Skin of body (tissue), 2 donors: ENCODE results near the gene C10orf53. TPM values are rescaled to one million over a fixed set of nuclear protein-coding genes. Genes with fewer than 3 reads are reported as not detected.

Experiments used
- DNase-seq: peaks from one replicate; lab custom pipeline; 2025; lab: John Stamatoyannopoulos, UW
- total RNA-seq: library from RNA; depleted of rRNA; stranded (reverse); fragments of >200 nt; gene quantifications from one replicate; pipeline ENCODE4 v1.2.3, GENCODE V29; 2014

The C10orf53 gene, protein sequence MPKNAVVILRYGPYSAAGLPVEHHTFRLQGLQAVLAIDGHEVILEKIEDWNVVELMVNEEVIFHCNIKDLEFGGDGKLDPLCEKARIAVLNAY
- not detected for total RNA-seq

DNA sequence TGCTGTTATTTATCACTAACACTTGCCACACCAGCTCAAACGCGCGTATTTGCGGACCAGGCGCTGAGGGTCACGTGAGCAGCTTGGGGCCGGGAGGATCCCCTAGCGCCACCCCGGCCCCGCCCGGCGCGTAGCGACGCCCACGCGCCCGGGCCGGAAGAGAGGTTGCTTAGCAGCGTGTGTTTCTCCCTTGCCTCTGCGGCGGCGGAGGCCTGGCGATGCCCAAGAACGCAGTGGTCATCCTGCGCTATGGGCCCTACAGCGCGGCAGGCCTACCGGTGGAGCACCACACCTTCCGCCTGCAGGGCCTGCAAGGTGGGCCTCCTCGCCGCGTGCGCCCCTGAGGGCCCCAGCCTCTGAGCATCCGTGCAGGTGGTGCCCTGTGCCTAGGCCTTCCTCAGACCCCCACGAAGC, at the start of gene C10orf53:
C10orf53 (plus strand) TSS at position 172 of the 414 bp plus-strand sequence; CDS start at position 219, 47 bp downstream.
- no peak for DNase-seq

DNA sequence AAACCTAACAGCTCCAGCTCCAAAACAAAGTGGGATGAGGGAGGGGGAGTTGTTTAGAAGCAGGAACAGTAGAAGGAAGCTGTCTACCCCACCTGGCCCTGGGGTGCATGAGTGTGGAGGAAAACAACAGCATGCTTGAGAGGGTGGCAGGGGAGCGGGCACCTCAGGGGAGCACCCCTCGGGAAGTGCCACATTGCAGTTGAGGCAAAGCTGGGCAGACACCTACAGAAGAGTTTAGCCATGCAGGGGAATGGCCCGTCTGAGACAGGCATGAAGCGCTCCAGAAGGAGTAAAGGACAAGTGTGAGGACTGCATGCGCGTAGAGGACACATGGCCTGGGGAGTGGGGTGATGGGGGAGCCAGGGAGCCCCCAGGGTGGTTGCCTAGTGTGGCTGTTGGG, 47.5 kb upstream of the C10orf53 start:
- no peak for DNase-seq

DNA sequence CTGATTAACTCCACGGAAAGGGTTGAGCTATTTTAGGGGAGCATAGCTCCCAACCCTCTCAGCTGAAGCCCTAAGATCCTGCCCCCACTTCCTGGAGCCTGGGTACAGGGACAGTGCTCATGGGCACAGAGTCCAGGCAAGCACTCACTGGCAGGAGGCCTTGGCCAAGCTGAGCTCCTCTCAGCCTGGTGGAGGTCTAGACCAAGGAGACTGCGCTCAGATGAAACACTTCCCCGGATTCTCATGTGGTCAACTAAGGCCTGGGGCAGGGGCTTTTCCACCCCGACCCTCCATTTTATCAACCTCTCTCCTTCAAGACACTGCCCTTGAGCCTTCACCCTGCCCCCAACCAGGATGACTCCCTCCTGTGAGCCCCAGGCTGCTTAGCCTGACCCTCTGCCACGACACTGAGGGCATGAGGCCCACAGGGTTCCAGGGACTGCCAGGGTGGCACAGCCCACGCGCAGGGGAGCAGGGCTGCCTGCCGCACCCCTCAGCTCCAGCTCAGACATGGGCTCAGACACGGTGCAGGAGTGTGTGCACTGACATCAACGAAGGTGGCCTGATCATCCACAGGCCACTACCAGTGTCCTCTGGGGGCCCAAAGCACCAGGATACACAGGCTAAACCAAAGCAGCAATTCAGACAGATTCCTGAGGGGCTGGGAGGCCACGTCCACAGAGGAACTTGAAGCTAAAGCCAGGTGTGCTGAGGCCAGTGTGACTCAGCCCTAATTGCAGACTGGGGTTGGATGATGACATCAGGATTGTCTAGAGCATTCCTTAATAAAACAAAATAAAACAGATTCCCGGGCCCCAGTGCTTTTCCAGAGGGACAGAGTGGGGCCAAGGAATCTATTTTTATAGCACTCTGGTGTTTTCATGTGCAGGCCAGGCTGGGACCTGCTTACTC, 46.8 kb upstream of the C10orf53 start:
- DNase-seq: no peak

DNA sequence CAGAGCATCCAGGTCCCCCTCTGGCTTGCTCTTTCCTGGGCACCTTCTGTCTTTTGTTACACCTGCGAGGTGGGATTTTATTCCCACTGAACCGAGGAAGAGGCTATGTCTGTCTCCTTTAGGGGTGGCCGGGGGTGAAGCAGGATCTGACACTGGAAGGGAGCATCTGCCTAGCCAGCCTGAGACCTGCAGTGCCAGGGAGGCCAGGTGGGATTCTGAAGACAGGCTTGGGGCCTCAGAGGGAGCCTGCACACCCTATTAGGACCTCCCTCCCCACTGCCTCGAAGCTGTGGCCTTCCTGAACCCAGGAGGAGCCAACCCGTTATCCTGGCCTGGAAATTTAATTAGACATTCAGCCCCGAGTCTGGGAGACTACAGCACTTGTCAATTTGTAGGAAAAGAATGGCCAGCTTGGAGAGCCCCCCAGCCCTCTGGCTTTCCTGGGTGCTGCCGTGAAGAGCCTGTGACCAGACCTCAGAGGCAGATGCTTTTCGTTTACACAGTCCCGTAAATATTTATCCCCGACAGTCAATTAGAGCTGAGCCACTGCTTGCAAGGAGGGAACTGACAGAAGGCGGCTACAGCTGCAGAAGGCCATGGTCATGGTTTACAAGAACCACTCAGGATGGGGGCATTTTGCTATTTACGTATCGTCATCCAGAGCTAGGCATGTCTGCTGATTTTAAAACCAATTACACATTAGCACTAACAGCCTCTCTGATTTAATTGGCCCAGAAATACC, 46.0 kb upstream of the C10orf53 start:
- DNase-seq: no peak

DNA sequence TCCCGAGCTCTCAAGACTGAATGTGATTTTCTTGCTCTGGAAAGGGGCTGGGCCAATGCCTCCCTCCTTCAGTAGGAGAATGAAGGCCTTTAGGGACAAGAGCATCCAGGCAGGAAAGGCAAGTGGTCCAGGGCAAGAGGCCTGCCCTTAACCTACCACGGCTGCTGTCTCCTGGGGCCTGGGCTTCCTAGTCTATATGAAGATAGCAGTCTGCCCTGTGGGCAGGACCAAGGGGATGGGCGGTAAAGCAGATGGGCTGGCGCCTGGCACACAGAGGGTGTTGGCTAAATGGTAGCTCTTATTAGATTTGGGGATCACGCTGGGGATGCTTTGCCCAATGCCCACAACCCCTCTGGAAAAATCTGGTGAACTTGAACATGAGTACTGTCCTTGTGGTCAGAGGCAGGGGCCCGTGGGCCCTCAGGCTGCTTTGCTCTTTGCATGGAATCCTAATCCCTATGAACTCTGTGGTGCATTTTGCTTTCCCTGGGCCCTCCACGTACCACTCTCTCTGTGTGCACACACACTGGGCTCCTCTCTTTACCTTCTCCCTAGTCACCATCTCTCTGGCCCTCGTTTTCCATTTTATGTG, 45.3 kb upstream of the C10orf53 start:
- DNase-seq: no peak

DNA sequence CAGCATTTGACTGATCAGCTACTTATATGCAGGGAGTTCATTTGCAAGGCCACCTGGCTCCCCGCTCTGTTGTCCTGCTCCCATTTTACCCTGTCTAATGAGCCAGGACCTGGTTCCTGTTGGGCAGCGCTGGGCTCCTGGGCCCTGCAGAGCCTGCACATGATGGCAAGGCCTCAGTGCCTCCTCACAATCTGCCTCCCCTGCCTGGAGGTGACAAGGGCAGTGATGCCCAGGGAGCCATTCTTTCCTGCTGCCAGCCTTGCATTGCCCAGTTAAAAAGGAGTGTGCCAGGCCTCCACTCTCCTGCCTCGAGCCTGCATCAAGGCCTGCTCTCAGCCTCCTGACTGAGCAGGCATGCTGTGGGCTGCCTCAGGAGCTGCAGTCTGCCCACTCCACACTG, 37.1 kb upstream of the C10orf53 start:
- no peak for DNase-seq

DNA sequence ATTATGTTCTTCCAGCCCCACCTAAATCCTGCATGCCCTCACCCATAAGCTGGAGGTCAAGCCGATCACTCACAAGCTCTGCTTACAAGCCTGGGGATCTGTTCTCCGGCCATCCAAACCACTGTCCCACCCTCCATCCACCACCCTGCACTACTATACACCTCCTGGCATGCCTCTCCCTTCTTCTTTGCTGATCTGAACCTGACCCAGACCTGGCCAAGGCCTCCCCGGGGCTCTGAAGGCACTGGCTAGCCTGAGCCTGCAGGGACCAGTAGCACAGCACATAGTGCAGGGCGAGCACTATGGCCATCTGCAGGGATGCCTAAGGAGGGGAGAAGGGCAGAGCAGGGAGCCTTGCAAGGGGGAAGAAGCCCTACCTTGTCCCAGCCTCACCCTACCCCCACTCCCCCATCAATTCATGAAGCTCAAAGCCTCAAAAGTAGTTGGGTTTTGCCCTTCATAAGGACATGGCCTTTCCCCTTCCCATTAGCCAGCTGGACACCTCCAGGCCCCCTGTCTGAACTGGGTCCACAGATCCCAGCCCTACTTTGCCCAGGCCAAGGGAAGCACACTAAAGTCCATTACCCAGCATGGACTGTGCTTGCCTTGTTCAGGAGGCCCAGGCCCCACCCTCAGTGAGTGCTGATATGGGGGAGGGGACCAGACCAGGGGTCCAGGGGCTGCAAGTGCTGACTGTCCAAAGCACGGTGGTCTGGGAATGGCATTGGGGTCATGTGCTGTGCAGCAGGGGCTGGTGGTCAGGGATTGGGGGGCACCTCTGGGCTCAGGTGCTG, 36.0 kb upstream of the C10orf53 start:
- no peak for DNase-seq

DNA sequence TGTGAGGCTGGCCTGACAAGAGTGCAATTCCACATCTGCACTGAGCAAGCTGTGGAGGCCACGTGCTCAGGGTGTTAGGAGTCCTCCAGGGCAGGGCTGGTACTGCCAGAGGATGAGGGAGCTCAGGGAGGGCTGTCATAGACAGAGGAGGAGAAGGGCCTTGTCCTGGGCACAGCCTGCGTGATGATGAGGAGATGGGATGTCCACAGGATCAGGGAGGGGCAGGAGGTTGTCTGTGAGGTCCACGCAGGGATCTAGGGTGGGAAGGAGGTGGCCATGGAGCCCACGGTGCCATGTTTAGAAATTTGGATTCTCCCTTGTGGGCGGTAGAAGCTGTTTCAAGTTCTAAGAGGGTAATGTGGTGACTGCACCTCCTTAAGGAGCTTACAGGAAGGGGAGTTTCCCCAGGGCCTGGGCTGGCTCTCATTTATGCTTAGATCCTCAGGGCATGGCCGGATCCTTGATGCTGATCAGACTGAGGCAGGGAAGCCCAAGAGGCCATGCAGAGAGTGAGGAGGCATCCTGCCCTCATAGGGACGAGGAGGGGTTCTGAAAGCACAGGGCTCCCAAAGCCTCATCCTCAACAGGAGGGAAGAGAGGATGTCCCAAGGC, 35.3 kb upstream of the C10orf53 start:
- no peak for DNase-seq

DNA sequence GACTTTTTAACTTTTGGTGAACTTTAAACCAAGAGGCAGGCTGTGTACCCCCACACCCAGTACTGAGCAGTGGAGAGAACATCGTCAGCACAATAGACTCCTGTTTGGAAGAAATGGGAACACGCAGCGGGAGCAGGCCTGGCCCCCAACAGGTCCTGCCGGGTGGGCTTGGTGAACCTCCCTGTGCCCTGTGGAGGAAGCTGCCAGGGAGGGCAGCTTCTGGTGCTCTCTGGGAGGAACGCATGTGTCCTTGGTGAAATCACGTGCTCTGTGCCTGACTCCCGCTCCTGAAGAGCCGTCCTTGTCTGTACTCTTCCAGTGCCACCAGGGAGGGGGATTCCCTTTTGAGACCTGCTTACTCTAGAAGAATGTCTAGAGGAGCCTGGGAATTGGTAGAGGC, 34.0 kb upstream of the C10orf53 start:
- DNase-seq: no peak

DNA sequence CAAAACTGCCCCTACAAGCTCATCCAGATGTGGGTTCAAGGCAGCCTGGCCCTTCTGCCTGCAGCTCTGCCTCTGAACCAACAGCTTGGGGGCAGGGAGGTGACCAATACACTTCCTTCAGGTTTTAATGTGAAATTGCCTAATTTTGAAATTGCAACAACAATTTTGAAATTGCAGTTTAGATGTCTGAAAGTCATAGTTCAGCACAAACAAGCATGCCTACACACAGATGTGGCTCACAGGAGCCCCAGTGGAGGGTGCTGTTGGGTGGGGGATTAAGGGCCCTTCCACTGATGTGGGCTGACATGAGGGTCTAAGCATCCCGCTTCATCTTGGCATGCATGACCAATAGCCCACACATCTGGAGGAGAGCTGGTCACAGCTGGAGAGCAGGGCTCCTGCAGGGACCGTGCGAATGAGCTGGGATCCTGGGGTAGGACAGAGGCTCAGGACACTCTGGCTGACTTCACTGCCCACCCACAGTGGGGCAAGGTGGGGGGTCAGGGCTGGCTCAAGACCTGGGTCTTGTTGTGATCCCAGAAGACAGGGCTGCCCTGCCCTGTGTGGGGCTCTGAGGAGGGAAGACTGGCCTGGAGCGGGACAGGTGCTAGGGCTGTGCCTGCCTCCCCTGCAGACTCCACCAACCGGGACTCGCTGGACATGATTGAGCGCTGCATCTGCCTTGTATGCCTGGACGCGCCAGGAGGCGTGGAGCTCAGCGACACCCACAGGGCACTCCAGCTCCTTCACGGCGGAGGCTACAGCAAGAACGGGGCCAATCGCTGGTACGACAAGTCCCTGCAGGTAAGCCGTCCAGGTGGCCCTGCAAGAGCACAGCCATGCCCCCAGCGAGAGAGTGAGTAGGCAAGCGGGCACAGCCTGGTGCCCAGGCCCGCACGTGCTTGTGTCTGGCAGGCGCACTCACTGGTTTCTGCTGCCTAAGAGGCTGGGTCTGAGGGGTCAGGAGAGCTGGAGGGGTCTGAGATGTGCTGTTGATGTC, 33.3 kb upstream of the C10orf53 start:
- no peak for DNase-seq

DNA sequence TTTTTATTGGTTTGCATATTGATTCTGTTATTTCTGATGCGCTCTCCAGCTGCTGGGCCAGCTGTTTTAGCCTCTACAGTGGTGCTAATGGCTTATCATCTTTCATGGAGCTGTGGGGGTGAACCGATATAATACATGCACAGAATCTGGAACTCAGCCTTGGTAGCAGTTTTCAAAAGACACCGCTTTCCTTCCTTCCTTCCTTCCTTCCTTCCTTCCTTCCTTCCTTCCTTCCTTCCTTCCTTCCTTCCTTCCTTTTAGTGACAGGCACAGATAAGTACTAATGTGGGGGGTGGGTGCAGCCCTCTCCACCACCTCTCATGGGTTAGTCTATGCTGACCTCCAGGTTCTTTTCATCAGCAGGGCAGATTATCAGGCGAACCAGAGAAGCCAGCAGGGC, 31.9 kb upstream of the C10orf53 start:
- DNase-seq: no peak

DNA sequence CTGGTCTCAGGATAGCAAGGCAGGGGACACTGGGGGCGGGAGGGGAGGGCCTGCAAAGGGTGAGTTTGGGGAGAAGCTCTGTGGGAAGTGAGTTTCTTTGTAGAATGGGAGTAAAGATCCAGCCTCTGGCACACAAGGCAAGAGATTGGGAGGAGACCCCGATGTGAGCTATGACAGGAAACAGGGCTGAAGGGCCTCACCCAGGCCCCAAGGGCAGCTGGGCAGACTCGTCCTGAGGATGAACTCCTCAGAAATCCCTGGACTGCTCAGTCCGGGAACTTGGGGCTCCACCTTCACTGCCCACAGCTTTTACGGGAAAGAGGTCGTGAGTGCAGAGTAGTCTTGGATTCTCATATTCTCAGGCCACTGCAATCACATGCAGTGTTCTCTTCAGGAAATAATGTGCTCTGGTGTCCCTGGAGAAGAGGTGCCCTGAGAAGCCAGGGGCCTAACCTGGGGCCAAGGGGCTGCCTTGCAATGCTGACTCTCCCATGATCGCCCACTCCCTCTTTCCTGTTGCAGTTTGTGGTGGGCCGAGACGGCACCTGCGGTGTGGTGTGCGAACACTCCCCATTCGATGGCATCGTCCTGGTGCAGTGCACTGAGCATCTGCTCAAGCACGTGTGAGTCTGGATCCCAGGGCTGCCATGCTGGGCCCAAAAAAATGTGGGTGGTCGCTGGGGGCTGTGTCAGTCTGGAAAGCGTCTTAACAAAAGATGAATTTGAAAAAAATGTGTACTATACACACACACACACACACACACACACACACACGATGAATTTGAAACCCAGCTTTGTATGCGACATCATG, 31.3 kb upstream of the C10orf53 start:
- DNase-seq: no peak

DNA sequence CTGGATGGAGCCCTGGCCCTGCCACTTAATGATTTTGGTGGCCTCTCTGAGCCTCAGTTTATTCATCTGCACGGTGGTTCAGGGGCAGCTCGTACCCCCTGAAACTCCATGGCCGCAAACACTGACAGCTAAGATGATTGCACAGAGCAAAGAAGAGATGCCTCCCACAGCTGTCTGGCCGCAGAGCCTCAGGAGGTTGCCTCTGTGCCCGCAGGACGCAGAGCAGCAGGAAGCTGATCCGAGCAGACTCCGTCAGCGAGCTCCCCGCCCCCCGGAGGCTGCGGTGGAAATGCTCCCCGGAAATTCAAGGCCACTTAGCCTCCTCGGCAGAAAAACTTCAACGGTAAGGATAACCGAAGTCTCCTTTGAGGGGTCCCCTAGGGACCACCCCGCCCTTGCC, 30.2 kb upstream of the C10orf53 start:
- no peak for DNase-seq

DNA sequence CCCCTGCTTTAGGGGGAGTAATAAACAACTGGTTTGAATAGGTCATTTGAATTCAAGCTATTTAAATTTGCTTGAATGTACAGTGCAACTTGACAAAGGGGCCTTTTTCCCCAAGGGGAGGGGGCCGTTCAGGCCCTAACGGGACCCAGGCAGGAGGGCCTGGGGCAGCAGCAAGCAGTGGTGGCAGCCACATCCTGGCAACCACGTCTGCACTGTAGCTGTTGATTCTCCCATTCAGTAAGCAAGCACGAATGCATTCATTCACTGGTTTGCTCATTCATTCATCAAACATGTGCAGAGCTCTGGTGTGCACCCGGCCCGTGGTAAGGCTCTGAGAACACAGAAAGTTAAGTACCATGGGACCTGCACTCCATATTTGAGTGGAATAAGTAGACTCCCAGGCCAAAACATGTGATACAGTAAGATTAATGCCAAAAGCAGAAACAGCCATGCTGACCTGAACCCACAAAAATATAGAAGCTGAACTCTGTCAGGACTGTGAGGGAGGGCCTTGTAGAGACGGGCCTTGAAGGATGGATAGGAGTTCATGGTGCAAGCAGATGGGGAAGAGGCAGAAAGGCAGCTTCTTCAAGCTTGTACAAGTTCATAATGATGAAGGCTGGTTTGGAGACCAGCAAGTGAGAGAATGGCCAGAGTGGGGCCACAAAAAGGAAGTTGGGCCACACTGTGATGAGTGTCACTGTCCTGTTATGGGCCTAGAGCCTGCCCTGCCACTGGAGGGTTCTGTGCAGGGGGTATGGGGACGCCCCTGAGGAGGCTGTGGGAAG, 29.3 kb upstream of the C10orf53 start:
- no peak for DNase-seq

DNA sequence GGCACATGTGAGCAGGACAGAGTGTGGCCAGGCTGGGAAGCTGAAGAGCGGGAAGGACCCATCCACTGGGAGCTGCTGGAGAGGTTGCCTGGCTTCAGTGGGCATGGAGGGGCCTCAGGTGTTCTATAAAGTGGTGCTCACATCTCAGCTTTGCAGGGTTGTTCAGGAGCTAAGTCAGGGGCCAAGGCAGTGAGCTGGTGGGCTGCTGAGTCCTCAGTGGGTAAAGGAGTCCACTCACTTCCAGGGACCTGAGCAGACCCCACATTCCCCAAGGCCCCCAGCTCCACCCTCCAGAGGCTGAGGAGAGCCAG, 28.8 kb upstream of the C10orf53 start:
- DNase-seq: no peak

DNA sequence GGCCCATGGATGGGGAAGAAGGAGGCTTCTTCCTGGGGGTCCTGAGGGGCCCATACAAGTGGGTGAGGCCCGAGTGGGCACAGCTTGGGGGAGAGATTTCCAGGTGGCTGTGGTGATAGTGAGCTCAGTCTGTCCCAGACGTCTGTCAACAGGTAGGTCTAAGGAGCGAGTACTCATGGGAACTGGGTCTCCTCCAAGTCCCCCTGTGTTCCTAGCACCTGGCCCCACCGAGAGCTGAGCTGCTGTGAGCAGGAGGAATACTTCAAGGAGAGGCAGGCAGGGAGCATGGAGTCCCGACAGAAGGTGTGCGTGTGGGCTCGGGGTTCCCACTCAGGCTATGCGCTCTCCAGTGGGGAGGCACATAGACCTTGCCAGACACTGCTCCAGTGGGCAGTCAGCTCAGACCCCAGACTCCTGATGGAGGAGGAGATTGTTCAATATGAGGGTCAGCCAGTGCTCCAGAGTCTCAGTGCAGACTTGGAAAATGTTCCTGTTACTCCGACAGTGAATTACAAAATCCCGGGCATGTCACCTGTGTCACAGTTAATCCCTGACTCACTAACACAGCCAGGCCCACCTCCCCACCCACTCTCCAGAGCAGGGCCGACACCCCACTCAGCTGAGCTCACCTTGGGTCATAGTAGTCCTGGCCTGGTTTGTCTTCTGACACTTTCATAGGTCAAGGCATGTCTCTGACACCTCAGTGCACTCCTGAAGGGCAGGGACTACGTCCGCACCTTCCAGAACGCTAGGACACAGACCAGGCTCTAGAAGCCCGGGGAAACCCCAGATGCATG, 28.2 kb upstream of the C10orf53 start:
- DNase-seq: no peak

DNA sequence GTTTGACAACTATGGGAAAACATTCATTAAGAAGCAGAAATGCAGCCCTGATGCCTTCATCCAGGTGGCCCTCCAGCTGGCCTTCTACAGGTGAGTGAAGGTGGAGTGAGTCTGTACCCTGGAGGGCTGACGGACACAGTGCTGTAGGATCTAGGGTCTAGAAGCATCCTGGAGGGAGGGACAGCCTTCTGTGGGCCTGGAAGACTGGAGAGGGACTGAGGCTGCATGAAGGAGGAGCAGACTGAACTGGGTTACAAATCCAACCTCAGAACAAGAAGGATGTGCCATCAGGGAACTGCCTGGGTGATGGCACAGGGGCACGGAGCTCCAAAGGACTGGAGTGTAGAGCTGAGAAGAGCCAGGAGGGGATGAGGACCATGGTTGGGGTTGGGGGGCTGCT, 27.5 kb upstream of the C10orf53 start:
- no peak for DNase-seq
